MG63 (cell line): ENCODE results near the gene ANKRD13B. TPM values are rescaled to one million over a fixed set of nuclear protein-coding genes. Genes with fewer than 3 reads are reported as not detected.
"Not testable (repeated sequence)": the region's sequence is repeated elsewhere in the genome, so short reads cannot be mapped to it uniquely, and the experiment has no call there.

Experiments used
- DNase-seq: peaks from one replicate; pipeline ENCODE4 v3.0.0-alpha.2; 2020
- H3K27me3 ChIP-seq: fragments of 250-450 bp; sonication (Bioruptor Pico); 2 replicates; pipeline ENCODE4 v1.5.1; 2020; ENCODE audit warnings: mild to moderate bottlenecking, moderate library complexity
- H3K36me3 ChIP-seq: fragments of 250-450 bp; sonication (Bioruptor Pico); 2 replicates; pipeline ENCODE4 v1.5.1; 2020; ENCODE audit warnings: mild to moderate bottlenecking, moderate library complexity
- H3K4me3 ChIP-seq: fragments of 250-450 bp; sonication (Bioruptor Pico); 2 replicates; pipeline ENCODE4 v1.5.1; 2020; ENCODE audit warnings: mild to moderate bottlenecking, moderate library complexity
- H3K9me3 ChIP-seq: fragments of 250-450 bp; sonication (Bioruptor Pico); 2 replicates; pipeline ENCODE4 v1.5.1; 2020; ENCODE audit warnings: mild to moderate bottlenecking, moderate library complexity
- total RNA-seq: library from RNA; depleted of rRNA; stranded (reverse); fragments of >200 nt; shearing (Covaris generic); gene quantifications from 2 replicates; pipeline ENCODE4 v1.2.3, GENCODE V29; 2014; ENCODE audit warnings: low replicate concordance

The ANKRD13B gene
- total RNA-seq, 1 experiment from 2014 or later, result 12.1 TPM

- H3K9me3 ChIP-seq, result no peaks in the 10 kb centered on the region
- DNase-seq, result no peak
- peaks cover 29% of the 10 kb centered on the region for H3K36me3 ChIP-seq
- no peak overlapping the region for H3K4me3 ChIP-seq
- no peaks in the 10 kb centered on the region for H3K27me3 ChIP-seq
Observed at GRCh38 chr17:29633886-29634285, 41.0 kb downstream of the ANKRD13B start.

GRCh38 chr17:29640413-29640812 lies 47.5 kb downstream of the ANKRD13B start:
- Histone ChIP-seq H3K27me3 (no peaks in the 10 kb centered on the region), H3K4me3 (no peak overlapping the region), H3K9me3 (no peaks in the 10 kb centered on the region), H3K36me3 (peaks cover 12% of the 10 kb centered on the region)
- DNase-seq, result no peak

- peaks cover 6% of the 10 kb centered on the region for H3K36me3 ChIP-seq
- H3K9me3 ChIP-seq, result no peaks in the 10 kb centered on the region
- H3K4me3 ChIP-seq, result no peak overlapping the region
- H3K27me3 ChIP-seq, result no peaks in the 10 kb centered on the region
- DNase-seq, result no peak
Observed at GRCh38 chr17:29640981-29641642, 48.2 kb downstream of the ANKRD13B start.

GRCh38 chr17:29642171-29642611 lies 49.3 kb downstream of the ANKRD13B start:
- Histone ChIP-seq H3K9me3 (no peaks in the 10 kb centered on the region), H3K27me3 (no peaks in the 10 kb centered on the region), H3K4me3 (no peak overlapping the region), H3K36me3 (no peaks in the 10 kb centered on the region)
- no peak for DNase-seq

GRCh38 chr17:29643817-29644160 lies 50.9 kb downstream of the ANKRD13B start:
- DNase-seq, result no peak
- H3K9me3 ChIP-seq, result no peaks in the 10 kb centered on the region
- no peak overlapping the region for H3K4me3 ChIP-seq
- no peaks in the 10 kb centered on the region for H3K27me3 ChIP-seq
- no peaks in the 10 kb centered on the region for H3K36me3 ChIP-seq

DNA sequence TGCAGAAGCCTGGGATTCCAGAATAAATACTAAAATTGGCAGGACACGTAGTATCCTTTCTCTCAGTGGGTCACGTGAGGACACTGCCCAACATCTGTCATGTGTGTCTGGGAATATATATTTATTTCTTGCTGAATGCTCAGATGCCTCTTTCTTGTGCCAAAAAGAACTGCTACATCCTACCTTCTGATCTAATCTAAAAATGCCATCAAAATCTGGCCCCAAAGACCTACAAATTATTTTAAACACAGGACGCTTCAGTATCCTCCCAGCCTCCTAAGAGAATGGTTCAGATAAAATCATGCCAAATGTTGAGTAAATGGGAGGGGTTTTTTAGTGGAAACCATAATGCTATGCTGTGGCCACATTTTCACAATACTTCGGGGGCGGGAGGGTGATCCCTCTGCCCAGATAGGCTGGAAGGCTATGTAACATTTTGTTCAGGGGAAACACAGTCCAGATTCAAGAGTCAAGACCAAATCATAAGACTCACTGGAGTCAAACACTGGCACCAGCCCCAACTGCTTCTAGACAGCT lies 52.7 kb downstream of the ANKRD13B start:
- no peak overlapping the region for H3K4me3 ChIP-seq
- H3K9me3 ChIP-seq, result no peaks in the 10 kb centered on the region
- DNase-seq, result peak; percentile 87
- H3K27me3 ChIP-seq, result no peaks in the 10 kb centered on the region
- H3K36me3 ChIP-seq, result no peaks in the 10 kb centered on the region

DNA sequence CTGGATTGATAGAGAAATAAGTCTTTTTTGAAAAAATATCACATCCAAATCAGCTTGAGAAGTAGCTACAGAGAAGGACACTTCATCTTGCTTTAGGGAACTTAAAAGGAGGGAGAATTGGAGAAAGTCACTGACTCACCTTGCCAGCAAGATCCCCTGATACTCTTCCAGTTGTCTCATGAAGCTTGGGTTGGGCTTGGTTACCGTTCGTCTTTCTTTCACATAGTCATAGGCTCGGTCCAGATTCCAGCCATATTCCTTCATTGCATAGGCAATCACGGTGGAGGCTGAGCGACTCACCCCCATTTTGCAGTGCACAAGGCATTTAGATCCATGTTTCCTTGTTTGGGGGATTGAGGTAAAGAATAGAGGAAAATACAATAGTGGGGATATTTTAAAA lies 55.1 kb downstream of the ANKRD13B start:
- Histone ChIP-seq H3K9me3 (no peaks in the 10 kb centered on the region), H3K4me3 (no peak overlapping the region), H3K36me3 (no peaks in the 10 kb centered on the region), H3K27me3 (no peaks in the 10 kb centered on the region)
- no peak for DNase-seq

DNA sequence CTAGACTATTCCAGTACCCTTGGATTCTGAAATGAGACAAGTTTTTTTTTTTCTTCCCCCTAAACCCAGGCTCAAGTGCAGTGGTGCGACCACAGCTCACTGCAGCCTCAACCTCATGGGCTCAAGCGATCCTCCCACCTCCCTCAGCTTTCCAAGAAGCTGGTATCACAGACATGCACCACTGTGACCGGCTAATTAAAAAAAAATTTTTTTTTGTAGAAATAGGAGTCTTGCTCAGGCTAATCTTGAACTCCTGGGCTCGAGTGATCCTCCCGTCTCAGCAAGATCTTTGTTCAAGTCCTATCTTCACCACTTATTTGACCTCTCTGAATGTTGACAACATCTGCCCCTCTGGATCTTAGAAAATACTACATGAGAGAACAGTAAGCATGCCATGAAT lies 56.4 kb downstream of the ANKRD13B start:
- Histone ChIP-seq H3K27me3 (no peaks in the 10 kb centered on the region), H3K9me3 (no peaks in the 10 kb centered on the region), H3K4me3 (no peak overlapping the region), H3K36me3 (no peaks in the 10 kb centered on the region)
- DNase-seq, result no peak

DNA sequence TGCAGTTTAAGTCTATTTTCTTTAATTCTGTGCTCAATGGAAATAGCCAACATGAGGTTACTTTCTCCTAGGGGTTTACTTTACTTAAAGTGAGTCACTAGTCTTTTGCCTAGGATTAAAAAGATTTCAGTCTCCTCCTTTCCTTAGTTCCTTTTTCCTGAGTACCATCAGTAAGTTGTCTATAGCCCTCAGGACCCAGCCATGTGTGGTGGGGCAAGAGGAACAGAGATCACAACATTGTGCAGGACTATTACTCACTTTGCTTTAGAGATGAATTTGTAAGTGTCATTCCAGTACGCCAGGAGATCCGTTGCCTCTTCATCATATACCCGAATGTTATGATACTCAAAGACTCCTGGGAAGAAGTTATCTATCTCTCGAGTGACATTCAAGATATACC lies 57.5 kb downstream of the ANKRD13B start:
- H3K27me3 ChIP-seq, result no peaks in the 10 kb centered on the region
- H3K4me3 ChIP-seq, result no peak overlapping the region
- DNase-seq, result no peak
- H3K9me3 ChIP-seq, result no peaks in the 10 kb centered on the region
- no peaks in the 10 kb centered on the region for H3K36me3 ChIP-seq

- H3K4me3 ChIP-seq, DNase-seq, H3K9me3 ChIP-seq, H3K36me3 ChIP-seq, H3K27me3 ChIP-seq: not testable (repeated sequence)
Observed at GRCh38 chr17:29651913-29652312, 59.0 kb downstream of the ANKRD13B start.

DNA sequence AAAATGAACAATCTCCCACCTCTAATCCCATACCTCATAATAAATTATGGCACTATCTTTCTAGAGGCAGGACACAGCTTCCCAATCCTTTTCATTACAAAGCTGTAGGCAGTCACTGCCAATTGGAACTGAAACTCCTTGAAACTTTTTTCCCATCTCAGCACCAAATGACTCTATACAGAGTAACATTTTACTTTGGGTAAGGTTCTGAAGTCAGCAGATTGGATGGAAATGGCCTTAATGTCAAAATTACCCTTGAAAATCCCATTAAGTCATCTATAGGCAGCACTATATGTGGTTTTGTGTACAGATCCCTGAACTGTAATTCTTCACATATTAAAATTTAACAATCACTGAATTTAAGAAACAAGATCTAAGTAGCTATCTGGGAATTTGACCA lies 60.0 kb downstream of the ANKRD13B start:
- Histone ChIP-seq H3K9me3 (no peaks in the 10 kb centered on the region), H3K27me3 (no peaks in the 10 kb centered on the region), H3K4me3 (no peak overlapping the region), H3K36me3 (no peaks in the 10 kb centered on the region)
- DNase-seq, result no peak

- Histone ChIP-seq H3K36me3 (no peaks in the 10 kb centered on the region), H3K9me3 (no peaks in the 10 kb centered on the region), H3K27me3 (no peaks in the 10 kb centered on the region), H3K4me3 (no peak overlapping the region)
- DNase-seq, result no peak
Observed at GRCh38 chr17:29653995-29654714, 61.2 kb downstream of the ANKRD13B start.

DNA sequence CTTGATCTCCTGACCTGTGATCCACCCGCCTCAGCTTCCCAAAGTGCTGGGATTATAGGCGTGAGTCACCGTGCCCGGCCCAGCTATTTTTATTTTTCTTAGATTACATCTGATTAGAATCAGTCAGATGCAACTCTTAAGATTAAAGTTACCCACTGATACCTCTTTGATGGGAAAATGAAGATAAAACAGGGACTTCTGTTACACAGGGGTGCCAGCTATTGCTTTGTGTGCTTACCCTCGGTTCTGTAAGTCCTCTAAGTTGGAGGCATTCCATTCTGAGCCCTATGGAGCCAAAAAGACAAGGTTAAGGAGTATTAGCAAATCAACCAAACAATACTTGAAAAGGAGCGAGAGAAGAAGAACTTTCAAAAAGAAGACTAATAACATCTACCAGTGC lies 62.4 kb downstream of the ANKRD13B start:
- H3K36me3 ChIP-seq, result no peaks in the 10 kb centered on the region
- H3K27me3 ChIP-seq, result no peaks in the 10 kb centered on the region

GRCh38 chr17:29659155-29659554 lies 66.2 kb downstream of the ANKRD13B start:
- no peak overlapping the region for H3K4me3 ChIP-seq
- no peak for DNase-seq
- no peaks in the 10 kb centered on the region for H3K36me3 ChIP-seq
- H3K27me3 ChIP-seq, result no peaks in the 10 kb centered on the region
- H3K9me3 ChIP-seq, result no peaks in the 10 kb centered on the region

More for the DNA sequence above, 62.4 kb downstream of the ANKRD13B start:
- no peak overlapping the region for H3K4me3 ChIP-seq
- DNase-seq, result no peak
- H3K9me3 ChIP-seq, result no peaks in the 10 kb centered on the region

- no peak for DNase-seq
- Histone ChIP-seq H3K4me3 (no peak overlapping the region), H3K9me3 (no peaks in the 10 kb centered on the region), H3K27me3 (no peaks in the 10 kb centered on the region), H3K36me3 (no peaks in the 10 kb centered on the region)
Observed at GRCh38 chr17:29661213-29661612, 68.3 kb downstream of the ANKRD13B start.

GRCh38 chr17:29663155-29663554 lies 70.2 kb downstream of the ANKRD13B start:
- Histone ChIP-seq H3K4me3 (no peak overlapping the region), H3K9me3 (no peaks in the 10 kb centered on the region), H3K27me3 (no peaks in the 10 kb centered on the region), H3K36me3 (peaks cover 5% of the 10 kb centered on the region; the same call in 1 of the 2 replicates)
- DNase-seq, result no peak
